ENCODE results near the gene CFAP73. TPM values are rescaled to one million over a fixed set of nuclear protein-coding genes. Genes with fewer than 3 reads are reported as not detected.

The CFAP73 gene
- total RNA-seq, 2 experiments from 2014 or later = 1.7 to 1.9 TPM

DNA sequence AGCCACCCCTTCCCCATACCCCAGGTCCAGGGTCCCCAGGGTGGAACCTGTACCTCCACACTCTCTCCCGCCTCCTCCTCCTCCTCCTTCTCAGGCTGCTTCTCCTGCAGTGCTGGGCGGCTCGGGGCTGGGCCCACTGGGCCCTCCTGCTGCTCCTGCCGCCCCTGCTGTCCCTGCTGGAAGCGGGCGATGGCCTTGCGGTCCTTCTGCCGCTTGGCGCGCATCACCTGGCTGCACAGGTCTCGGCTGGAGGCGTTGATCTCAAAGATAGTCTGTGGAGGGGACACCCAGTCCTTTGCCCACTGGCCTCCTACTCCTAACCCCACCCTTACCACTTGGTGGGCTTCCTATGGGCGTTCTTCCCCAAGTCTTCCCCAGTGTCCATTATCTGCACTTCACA lies 14.5 kb downstream of the CFAP73 start:
- intact Hi-C loops (cut with micrococcal nuclease) = no loop called here
- Mint-ChIP-seq H3K9me3 (no peaks in the 10 kb centered on the region), H3K27ac (no peak overlapping the region), H3K36me3 (ENCODE audit: low read depth) (peaks cover 41% of the 10 kb centered on the region), H3K27me3 (no peaks in the 10 kb centered on the region), H3K4me3 (no peak overlapping the region), H3K4me1 (ENCODE audit: low read depth) (no peaks in the 10 kb centered on the region)
- ChIA-PET POLR2A (interaction anchor here (2.3 kb wide), 1 partner anchor 12 kb away, joined by 8 read pairs; no protein-coding TSS in a partner anchor), CTCF (interaction anchor here (1.0 kb wide), 1 partner anchor 10 kb away, joined by 3 read pairs; no protein-coding TSS in a partner anchor)
- TF ChIP-seq, protein P1, sequence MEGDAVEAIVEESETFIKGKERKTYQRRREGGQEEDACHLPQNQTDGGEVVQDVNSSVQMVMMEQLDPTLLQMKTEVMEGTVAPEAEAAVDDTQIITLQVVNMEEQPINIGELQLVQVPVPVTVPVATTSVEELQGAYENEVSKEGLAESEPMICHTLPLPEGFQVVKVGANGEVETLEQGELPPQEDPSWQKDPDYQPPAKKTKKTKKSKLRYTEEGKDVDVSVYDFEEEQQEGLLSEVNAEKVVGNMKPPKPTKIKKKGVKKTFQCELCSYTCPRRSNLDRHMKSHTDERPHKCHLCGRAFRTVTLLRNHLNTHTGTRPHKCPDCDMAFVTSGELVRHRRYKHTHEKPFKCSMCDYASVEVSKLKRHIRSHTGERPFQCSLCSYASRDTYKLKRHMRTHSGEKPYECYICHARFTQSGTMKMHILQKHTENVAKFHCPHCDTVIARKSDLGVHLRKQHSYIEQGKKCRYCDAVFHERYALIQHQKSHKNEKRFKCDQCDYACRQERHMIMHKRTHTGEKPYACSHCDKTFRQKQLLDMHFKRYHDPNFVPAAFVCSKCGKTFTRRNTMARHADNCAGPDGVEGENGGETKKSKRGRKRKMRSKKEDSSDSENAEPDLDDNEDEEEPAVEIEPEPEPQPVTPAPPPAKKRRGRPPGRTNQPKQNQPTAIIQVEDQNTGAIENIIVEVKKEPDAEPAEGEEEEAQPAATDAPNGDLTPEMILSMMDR (IDR thresholded peaks at IDR 0.05) = no peak
- DNase-seq (no peak), ATAC-seq (no peak)

DNA sequence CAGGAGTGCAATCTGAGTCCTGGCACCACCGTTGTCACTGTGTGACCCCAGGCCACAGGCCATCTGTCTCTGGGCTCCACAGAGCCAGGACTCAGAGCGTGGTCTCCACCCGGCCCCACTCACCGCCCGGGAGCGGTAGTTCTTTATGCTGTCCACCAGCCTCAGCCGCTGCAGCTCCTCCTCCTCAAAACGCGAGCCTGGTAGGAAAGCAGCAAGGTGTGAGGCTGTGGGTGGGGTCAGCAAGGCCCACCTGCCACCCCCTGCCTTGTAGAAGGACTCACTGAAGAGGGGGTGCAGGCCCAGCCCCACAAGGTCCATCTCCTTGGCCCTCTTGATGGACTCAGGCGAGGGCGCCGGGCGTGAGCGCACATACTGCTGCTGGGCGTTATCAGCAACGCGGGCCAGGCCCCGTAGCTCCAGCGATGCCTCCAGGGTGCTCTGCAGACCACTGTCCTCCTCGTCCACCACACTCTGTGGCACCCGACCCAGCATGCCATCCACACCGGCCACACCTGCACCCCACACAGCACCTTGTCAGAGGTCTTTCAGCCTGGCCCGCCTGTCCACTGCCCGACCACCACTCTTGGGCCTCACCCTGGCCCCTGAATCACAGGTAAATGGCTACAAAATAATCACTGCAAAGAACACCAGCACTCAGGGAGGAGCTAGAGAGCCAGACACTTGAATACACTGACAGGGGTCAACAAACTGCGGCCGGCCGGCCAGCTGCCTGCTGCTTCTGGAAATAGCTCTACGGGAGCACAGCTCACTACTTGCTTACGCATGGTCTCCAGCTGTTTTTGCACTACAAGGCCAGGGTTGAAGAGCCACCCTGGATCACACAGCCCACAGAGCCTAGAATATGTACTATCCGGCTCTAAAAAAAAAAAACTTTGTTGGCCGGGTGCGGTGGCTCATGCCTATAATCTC lies 16.3 kb downstream of the CFAP73 start:
- TF ChIP-seq, protein P1 (IDR thresholded peaks at IDR 0.05) = no peak
- DNase-seq = no peak
- no peaks in the 10 kb centered on the region for H3K4me1 Mint-ChIP-seq (ENCODE audit: low read depth)
- no peak overlapping the region for H3K27ac Mint-ChIP-seq
- H3K36me3 Mint-ChIP-seq (ENCODE audit: low read depth) = peaks cover 46% of the 10 kb centered on the region
- H3K4me3 Mint-ChIP-seq = no peak overlapping the region
- CTCF ChIA-PET = interaction anchor here (1.2 to 1.9 kb wide), 3 partner anchors 9 to 173 kb away, joined by 4 to 10 read pairs (median 8); no protein-coding TSS in a partner anchor
- POLR2A ChIA-PET = interaction anchor here (0.7 to 2.3 kb wide), 3 partner anchors 8 to 11 kb away, joined by 3 to 9 read pairs (median 8); no protein-coding TSS in a partner anchor
- no peak for ATAC-seq
- no peaks in the 10 kb centered on the region for H3K9me3 Mint-ChIP-seq
- no peaks in the 10 kb centered on the region for H3K27me3 Mint-ChIP-seq
- intact Hi-C loops (cut with micrococcal nuclease) = no loop called here

DNA sequence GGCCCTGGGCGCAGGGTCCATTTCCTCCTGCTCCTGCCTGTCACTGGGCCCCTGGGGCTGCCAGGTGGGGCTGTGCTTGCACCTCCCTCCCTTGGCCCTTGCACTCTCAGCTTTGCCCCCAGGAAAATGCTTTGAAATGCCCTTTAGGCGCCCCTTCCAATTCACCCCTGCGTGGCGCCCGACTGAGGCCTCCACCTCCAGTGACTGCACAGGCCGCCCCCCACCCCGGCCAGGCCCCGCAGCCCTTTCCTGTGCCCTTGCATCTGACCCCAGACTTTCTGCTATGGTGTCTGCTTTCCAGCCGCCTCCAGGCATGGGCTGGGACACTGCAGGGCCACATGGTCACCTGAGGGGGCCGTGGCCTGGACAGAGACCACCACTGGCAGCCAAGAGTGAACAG lies 18.3 kb downstream of the CFAP73 start:
- intact Hi-C loops (cut with micrococcal nuclease) = no loop called here
- H3K27me3 Mint-ChIP-seq = no peaks in the 10 kb centered on the region
- peaks cover 56% of the 10 kb centered on the region for H3K36me3 Mint-ChIP-seq (ENCODE audit: low read depth)
- H3K4me3 Mint-ChIP-seq = no peak overlapping the region
- ATAC-seq (no peak), DNase-seq (no peak)
- ChIA-PET POLR2A (interaction anchor here (1.7 kb wide), 1 partner anchor 9 kb away, joined by 7 read pairs; no protein-coding TSS in a partner anchor), CTCF (no interaction called here)
- H3K9me3 Mint-ChIP-seq = no peaks in the 10 kb centered on the region
- no peaks in the 10 kb centered on the region for H3K4me1 Mint-ChIP-seq (ENCODE audit: low read depth)
- no peak overlapping the region for H3K27ac Mint-ChIP-seq
- TF ChIP-seq, protein P1 (IDR thresholded peaks at IDR 0.05) = no peak

DNA sequence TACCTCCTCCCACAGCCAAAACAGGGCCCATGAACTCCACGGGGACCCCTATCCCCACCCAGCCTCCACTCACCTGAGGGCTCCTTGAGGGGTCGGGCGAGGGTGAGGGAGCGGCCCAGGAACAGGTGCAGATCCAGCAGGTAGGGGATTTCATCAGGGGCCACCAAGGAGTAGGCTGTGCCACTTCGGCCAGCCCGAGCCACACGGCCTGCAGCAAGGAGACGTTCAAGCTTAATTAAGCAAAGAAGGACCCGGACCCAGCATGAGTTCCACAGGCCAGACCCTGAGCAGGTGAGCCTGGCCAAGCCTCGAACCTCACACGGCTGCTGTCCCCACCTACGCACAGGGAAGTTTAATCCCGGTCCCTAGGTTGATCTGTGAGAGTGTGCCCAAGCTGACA lies 20.2 kb downstream of the CFAP73 start:
- Mint-ChIP-seq H3K36me3 (ENCODE audit: low read depth) (peaks cover 59% of the 10 kb centered on the region), H3K4me1 (ENCODE audit: low read depth) (no peaks in the 10 kb centered on the region), H3K27ac (no peak overlapping the region), H3K9me3 (no peaks in the 10 kb centered on the region), H3K27me3 (no peaks in the 10 kb centered on the region), H3K4me3 (no peak overlapping the region)
- ChIA-PET CTCF (interaction anchor here (1.1 to 10.2 kb wide), 3 partner anchors 11 to 119 kb away, joined by 3 to 77 read pairs (median 4); partner anchors contain the start of gene RASAL1), POLR2A (interaction anchor here (1.1 to 3.6 kb wide), 3 partner anchors 8 to 63 kb away, joined by 3 to 18 read pairs (median 3); no protein-coding TSS in a partner anchor)
- ATAC-seq = no peak
- TF ChIP-seq, protein P1 (IDR thresholded peaks at IDR 0.05) = no peak
- intact Hi-C loops (cut with micrococcal nuclease) = no loop called here
- no peak for DNase-seq
